ENCODE data around the gene CEBPE. TPM values are rescaled to one million over a fixed set of nuclear protein-coding genes. Genes with fewer than 3 reads are reported as not detected.
A peak's percentile ranks its signal among the peaks of the same experiment; 100 is the strongest.

The CEBPE gene
- total RNA-seq, 1 donor from 2014 or later: not detected

DNA sequence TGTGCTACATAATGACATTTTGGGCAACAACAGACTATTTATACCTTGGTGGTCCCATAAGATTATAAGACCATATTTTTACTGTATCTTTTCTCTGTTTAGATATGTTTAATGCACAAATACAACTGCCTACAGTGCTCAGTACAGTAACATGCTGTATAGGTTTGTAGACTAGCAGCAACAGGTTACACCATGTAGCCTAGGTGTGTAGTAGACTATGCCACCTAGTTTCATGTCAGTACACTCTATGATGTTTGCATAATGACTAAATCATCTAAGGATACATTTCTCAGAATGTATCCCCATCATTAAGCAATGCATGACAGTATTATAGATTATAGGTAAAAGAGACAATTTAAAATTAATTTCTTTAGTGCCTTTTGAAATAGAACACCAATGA is 30.7 kb upstream of the CEBPE start:
- Mint-ChIP-seq H3K27me3 (ENCODE audit: unreplicated experiment) (peaks cover 12% of the 10 kb centered on the region), H3K27ac (ENCODE audit: unreplicated experiment) (peak overlapping the region; percentile 91), H3K4me3 (ENCODE audit: unreplicated experiment) (no peak overlapping the region), H3K36me3 (ENCODE audit: low read depth, unreplicated experiment) (peaks cover 19% of the 10 kb centered on the region), H3K4me1 (ENCODE audit: unreplicated experiment) (peaks cover 27% of the 10 kb centered on the region), H3K9me3 (ENCODE audit: unreplicated experiment) (no peaks in the 10 kb centered on the region)
- TF ChIP-seq, protein P1, sequence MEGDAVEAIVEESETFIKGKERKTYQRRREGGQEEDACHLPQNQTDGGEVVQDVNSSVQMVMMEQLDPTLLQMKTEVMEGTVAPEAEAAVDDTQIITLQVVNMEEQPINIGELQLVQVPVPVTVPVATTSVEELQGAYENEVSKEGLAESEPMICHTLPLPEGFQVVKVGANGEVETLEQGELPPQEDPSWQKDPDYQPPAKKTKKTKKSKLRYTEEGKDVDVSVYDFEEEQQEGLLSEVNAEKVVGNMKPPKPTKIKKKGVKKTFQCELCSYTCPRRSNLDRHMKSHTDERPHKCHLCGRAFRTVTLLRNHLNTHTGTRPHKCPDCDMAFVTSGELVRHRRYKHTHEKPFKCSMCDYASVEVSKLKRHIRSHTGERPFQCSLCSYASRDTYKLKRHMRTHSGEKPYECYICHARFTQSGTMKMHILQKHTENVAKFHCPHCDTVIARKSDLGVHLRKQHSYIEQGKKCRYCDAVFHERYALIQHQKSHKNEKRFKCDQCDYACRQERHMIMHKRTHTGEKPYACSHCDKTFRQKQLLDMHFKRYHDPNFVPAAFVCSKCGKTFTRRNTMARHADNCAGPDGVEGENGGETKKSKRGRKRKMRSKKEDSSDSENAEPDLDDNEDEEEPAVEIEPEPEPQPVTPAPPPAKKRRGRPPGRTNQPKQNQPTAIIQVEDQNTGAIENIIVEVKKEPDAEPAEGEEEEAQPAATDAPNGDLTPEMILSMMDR (IDR thresholded peaks at IDR 0.05; ENCODE audit: unreplicated experiment): no peak
- DNase-seq (ENCODE audit: low spot score): no peak

DNA sequence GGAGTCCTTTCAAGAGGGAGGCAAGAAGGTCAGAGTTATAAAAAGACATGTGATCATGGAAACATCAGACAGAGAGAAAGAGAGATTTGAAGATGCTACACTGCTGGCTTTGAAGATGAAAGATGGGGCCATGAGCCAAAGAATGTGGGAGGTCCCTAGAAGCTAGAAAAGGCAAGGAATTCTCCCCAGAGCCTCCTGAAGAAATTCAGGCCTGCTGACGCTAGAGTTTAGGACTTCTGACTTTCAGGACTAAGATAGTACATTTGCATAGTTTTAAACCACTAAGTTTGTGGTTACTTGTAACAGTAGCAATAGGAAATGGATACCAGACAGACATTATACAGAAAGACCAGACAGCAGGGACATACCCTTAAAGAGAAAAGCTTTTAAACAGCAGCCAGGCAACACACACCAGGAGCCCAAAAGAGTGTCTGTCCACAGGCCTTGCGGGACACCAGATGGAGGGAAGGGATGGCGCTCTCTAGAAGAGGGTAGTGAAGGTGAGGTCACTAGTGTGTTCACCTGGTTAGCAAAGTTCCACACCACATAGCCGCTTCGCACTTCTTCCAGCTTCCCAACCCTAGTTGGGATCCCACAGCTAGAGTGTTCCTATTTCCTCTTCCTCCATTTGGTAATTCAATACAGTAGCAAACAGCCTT is 29.7 kb upstream of the CEBPE start:
- peak overlapping the region; percentile 91 for H3K27ac Mint-ChIP-seq (ENCODE audit: unreplicated experiment)

DNA sequence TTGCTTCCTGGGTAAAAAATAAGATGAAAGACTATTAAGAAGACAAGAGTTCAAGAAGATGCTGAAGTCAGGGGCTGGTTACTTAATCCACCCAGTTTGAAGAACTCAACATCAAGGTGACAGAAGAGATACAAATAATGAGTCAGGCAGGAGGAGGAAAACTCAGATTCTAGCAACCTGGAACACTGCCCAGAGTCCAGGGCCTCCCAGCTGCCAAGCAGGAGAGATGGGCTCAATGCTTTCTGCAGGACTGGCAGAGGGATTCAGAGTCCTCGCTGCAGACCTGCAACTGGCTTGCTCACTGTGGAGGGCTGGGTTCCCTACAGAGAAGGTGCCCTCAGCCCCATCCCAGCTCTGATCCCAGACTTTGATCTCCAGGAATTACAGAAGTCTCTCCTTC is 28.6 kb upstream of the CEBPE start:
- Mint-ChIP-seq H3K27ac (ENCODE audit: unreplicated experiment) (no peak overlapping the region), H3K27me3 (ENCODE audit: unreplicated experiment) (peaks cover 10% of the 10 kb centered on the region), H3K4me3 (ENCODE audit: unreplicated experiment) (peak overlapping the region; percentile 22), H3K9me3 (ENCODE audit: unreplicated experiment) (no peaks in the 10 kb centered on the region), H3K4me1 (ENCODE audit: unreplicated experiment) (peaks cover 23% of the 10 kb centered on the region), H3K36me3 (ENCODE audit: low read depth, unreplicated experiment) (peaks cover 19% of the 10 kb centered on the region)
- TF ChIP-seq, protein P1 (IDR thresholded peaks at IDR 0.05; ENCODE audit: unreplicated experiment): no peak
- no peak for DNase-seq (ENCODE audit: low spot score)

More for the DNA sequence above, 29.7 kb upstream of the CEBPE start:
- no peak overlapping the region for H3K4me3 Mint-ChIP-seq (ENCODE audit: unreplicated experiment)
- no peak for DNase-seq (ENCODE audit: low spot score)
- TF ChIP-seq, protein P1 (IDR thresholded peaks at IDR 0.05; ENCODE audit: unreplicated experiment): no peak
- peaks cover 23% of the 10 kb centered on the region for H3K4me1 Mint-ChIP-seq (ENCODE audit: unreplicated experiment)
- H3K36me3 Mint-ChIP-seq (ENCODE audit: low read depth, unreplicated experiment): peaks cover 19% of the 10 kb centered on the region
- H3K9me3 Mint-ChIP-seq (ENCODE audit: unreplicated experiment): no peaks in the 10 kb centered on the region
- H3K27me3 Mint-ChIP-seq (ENCODE audit: unreplicated experiment): peaks cover 11% of the 10 kb centered on the region

DNA sequence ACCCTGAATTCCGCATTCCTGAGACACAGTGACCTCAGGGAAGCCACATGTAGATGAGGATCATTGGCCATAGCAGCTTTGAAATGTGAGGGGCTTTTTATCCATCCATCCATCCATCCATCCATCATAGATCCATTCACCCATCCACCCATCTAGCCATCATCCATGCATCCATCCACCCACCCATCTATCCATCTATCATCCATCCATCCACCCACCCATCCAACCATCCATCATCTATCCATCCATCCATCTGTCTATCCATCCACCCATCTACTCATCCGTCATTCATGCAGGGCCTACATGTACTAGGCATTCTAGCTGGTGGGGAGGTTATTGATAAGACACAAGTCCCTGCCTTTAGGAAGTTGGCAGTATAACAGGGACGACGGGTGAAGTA is 27.9 kb upstream of the CEBPE start:
- H3K27ac Mint-ChIP-seq (ENCODE audit: unreplicated experiment): no peak overlapping the region
- no peak overlapping the region for H3K4me3 Mint-ChIP-seq (ENCODE audit: unreplicated experiment)
- H3K9me3 Mint-ChIP-seq (ENCODE audit: unreplicated experiment): no peaks in the 10 kb centered on the region
- peaks cover 10% of the 10 kb centered on the region for H3K27me3 Mint-ChIP-seq (ENCODE audit: unreplicated experiment)
- peaks cover 23% of the 10 kb centered on the region for H3K4me1 Mint-ChIP-seq (ENCODE audit: unreplicated experiment)
- DNase-seq (ENCODE audit: low spot score): no peak
- H3K36me3 Mint-ChIP-seq (ENCODE audit: low read depth, unreplicated experiment): peaks cover 19% of the 10 kb centered on the region
- TF ChIP-seq, protein P1 (IDR thresholded peaks at IDR 0.05; ENCODE audit: unreplicated experiment): no peak

DNA sequence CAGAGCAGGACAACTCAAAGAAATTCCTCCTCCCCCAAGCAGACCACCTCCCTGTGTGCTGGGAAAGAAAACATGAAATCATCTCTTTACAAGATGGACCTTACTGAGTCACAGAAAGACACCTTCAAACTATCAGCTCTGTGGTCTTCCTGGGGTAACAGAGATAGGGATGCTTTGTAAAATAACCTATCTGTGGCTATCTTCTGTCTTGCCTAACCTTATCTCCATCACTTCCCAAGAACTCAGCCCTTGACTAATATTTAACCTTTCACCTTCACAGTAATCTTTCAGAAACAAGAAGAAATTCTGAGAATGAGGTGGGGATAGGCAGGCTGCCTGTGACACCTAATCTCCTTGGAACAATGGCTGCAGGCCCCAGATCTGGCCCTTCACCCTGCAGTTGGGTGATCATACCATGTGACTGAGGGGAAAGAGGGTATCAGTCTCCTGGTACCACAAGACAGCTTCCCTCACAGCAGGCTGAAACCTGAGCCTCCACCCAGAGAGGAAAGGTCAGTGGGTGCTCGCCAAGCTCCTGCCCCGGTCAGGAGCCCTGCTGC is 27.4 kb upstream of the CEBPE start:
- H3K9me3 Mint-ChIP-seq (ENCODE audit: unreplicated experiment): no peaks in the 10 kb centered on the region
- TF ChIP-seq, protein P1 (IDR thresholded peaks at IDR 0.05; ENCODE audit: unreplicated experiment): no peak
- peaks cover 19% of the 10 kb centered on the region for H3K36me3 Mint-ChIP-seq (ENCODE audit: low read depth, unreplicated experiment)
- no peak overlapping the region for H3K4me3 Mint-ChIP-seq (ENCODE audit: unreplicated experiment)
- DNase-seq (ENCODE audit: low spot score): no peak
- H3K4me1 Mint-ChIP-seq (ENCODE audit: unreplicated experiment): peaks cover 23% of the 10 kb centered on the region
- H3K27ac Mint-ChIP-seq (ENCODE audit: unreplicated experiment): no peak overlapping the region
- H3K27me3 Mint-ChIP-seq (ENCODE audit: unreplicated experiment): peaks cover 10% of the 10 kb centered on the region
